PC-9 (cell line): Measurements from ENCODE around the gene DOCK1. TPM values are rescaled to one million over a fixed set of nuclear protein-coding genes. Genes with fewer than 3 reads are reported as not detected.

ENCODE experiments used
- BruUV-seq: library from RNA; stranded (reverse); fragments of 400-500 nt; replicated peaks from 2 replicates; lab custom pipeline; 2021; lab: Mats Ljungman, UMichigan
- CTCF ChIA-PET: fragments of 300-600 bp; sonication (Branson Sonifier 250); formaldehyde crosslinking; loops from one replicate; lab custom pipeline; 2022; ENCODE audit warnings: antibody characterized with exemption; lab: Charles Lee
- POLR2A ChIA-PET: fragments of 300-600 bp; sonication (Branson Sonifier 250); formaldehyde crosslinking; loops from one replicate; lab custom pipeline; 2022; ENCODE audit warnings: antibody characterized with exemption; ENCODE audit not compliant: unreplicated experiment; lab: Charles Lee
- DNase-seq, 2 experiments: peaks; one replicate each; pipeline versions ENCODE4 v3.0.0 to v3.0.0-alpha.2; 2015 to 2022; ENCODE audit warnings: mixed read lengths in 1 of 2
- H2AFZ ChIP-seq: fragments of 200-600 bp; sonication (generic); 2 replicates; pipeline ENCODE4 v1.8.1; 2017; ENCODE audit warnings: antibody characterized with exemption
- H3F3A ChIP-seq: fragments of 200-600 bp; sonication (generic); 2 replicates; pipeline ENCODE4 v1.8.1; 2017; ENCODE audit warnings: antibody characterized with exemption, mild to moderate bottlenecking, low read depth; ENCODE audit not compliant: insufficient read depth
- H3K27ac ChIP-seq: fragments of 200-600 bp; sonication (generic); 2 replicates; pipeline ENCODE4 v1.6.1; 2016; ENCODE audit warnings: mixed run types
- H3K27me3 ChIP-seq: fragments of 200-600 bp; sonication (generic); 2 replicates; pipeline ENCODE4 v1.6.1; 2016; ENCODE audit warnings: low read depth, mixed run types; ENCODE audit not compliant: insufficient read depth
- H3K36me3 ChIP-seq: fragments of 200-600 bp; sonication (generic); 2 replicates; pipeline ENCODE4 v1.6.1; 2016; ENCODE audit warnings: low read depth, mixed run types
- H3K4me1 ChIP-seq: fragments of 200-600 bp; sonication (generic); replicated peaks from 2 replicates; pipeline ENCODE4 v1.6.1; 2016; ENCODE audit warnings: mixed run types; ENCODE audit not compliant: insufficient read depth
- H3K4me2 ChIP-seq: fragments of 200-600 bp; sonication (generic); 2 replicates; pipeline ENCODE4 v1.6.1; 2017; ENCODE audit warnings: mixed run types
- H3K4me3 ChIP-seq: fragments of 200-600 bp; sonication (generic); 2 replicates; pipeline ENCODE4 v1.6.1; 2016; ENCODE audit warnings: mixed run types
- H3K79me2 ChIP-seq: fragments of 200-600 bp; sonication (generic); 2 replicates; pipeline ENCODE4 v1.6.1; 2017; ENCODE audit warnings: low read depth, mixed run types
- H3K9me2 ChIP-seq: fragments of 200-600 bp; sonication (generic); 2 replicates; pipeline ENCODE4 v1.8.1; 2017; ENCODE audit warnings: mild to moderate bottlenecking; ENCODE audit not compliant: insufficient read depth
- H3K9me3 ChIP-seq: fragments of 200-600 bp; sonication (generic); 2 replicates; pipeline ENCODE4 v1.8.1; 2016; ENCODE audit warnings: low read depth; ENCODE audit not compliant: insufficient read depth
- H4K20me1 ChIP-seq: fragments of 200-600 bp; sonication (generic); 2 replicates; pipeline ENCODE4 v1.8.1; 2017; ENCODE audit not compliant: insufficient read depth
- CTCF ChIP-seq: fragments of 200-600 bp; sonication (generic); conservative IDR thresholded peaks from 2 replicates; pipeline ENCODE4 v1.6.1; 2017; ENCODE audit warnings: mixed run types, antibody characterized with exemption, mild to moderate bottlenecking, moderate library complexity
- EZH2 ChIP-seq: fragments of 200-600 bp; sonication (generic); IDR thresholded peaks from 2 replicates; pipeline ENCODE4 v1.8.0; 2017; ENCODE audit warnings: antibody characterized with exemption, low read depth
- intact Hi-C: fragments of 100-400 bp; cut with micrococcal nuclease; formaldehyde crosslinking; loops from one replicate; pipeline ENCODE4 v1.10.0; 2022; ENCODE audit not compliant: unreplicated experiment
- total RNA-seq: library from RNA; stranded (reverse); gene quantifications from 2 replicates; pipeline ENCODE4 v1.2.3, GENCODE V29; 2021

Gene DOCK1
- total RNA-seq, 1 experiment from 2014 or later = 24.8 TPM

DNA sequence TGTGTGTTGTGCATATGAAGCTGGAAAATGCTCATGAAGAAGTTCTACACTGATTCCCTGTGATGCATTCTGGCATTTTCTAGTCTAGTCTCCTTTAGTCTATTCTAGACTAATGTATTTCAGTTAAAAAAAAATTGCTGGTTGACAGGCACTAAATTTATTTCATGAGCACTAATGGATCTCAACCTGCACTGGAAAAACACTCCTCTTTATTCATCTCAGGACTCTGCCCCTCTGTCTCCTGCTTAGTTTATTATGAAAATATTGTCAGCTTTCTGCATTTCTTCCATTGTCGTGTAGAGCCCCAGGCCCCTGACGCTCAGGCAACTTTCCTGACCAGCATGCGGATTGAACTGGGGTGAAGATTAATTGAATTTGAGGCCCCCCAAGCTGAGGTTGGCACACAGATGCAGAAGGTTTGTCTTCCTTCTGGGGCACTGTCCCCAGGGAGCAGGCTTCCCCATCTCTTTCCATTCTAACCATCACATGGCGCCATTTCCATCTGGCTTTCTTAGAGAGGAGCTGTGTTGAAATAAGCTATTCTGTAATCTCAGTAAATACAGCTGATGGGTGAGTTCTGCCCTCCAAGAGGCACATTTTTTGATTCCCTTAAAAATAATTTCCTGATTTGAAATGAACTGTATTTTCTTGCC, 162.4 kb downstream of the DOCK1 start:
- no peaks in the 10 kb centered on the region for H3K27me3 ChIP-seq
- H3K36me3 ChIP-seq = no peaks in the 10 kb centered on the region
- intact Hi-C loops = no loop called here
- no peaks in the 10 kb centered on the region for H3K79me2 ChIP-seq
- H3F3A ChIP-seq = no peaks in the 10 kb centered on the region
- no peak overlapping the region for H3K27ac ChIP-seq
- TF ChIP-seq CTCF = no peak
- TF ChIP-seq EZH2 = no peak
- BruUV-seq = no TSS peak
- no peaks in the 10 kb centered on the region for H3K9me2 ChIP-seq
- no peak overlapping the region for H3K4me2 ChIP-seq
- ChIA-PET POLR2A (no interaction called here), CTCF (no interaction called here)
- no peaks in the 10 kb centered on the region for H4K20me1 ChIP-seq
- no peak overlapping the region for H3K4me3 ChIP-seq
- no peak overlapping the region for H2AFZ ChIP-seq
- no peaks in the 10 kb centered on the region for H3K9me3 ChIP-seq
- no peak for DNase-seq
- H3K4me1 ChIP-seq = no peaks in the 10 kb centered on the region

GRCh38 chr10:127068485-127068884, 163.3 kb downstream of the DOCK1 start:
- BruUV-seq = no TSS peak
- H3K36me3 ChIP-seq = no peaks in the 10 kb centered on the region
- no peaks in the 10 kb centered on the region for H4K20me1 ChIP-seq
- POLR2A ChIA-PET = no interaction called here
- no peak overlapping the region for H2AFZ ChIP-seq
- no peak overlapping the region for H3K4me3 ChIP-seq
- no peaks in the 10 kb centered on the region for H3K27me3 ChIP-seq
- no peak for DNase-seq
- H3K9me2 ChIP-seq = no peaks in the 10 kb centered on the region
- H3K9me3 ChIP-seq = no peaks in the 10 kb centered on the region
- H3K79me2 ChIP-seq = no peaks in the 10 kb centered on the region
- H3F3A ChIP-seq = no peaks in the 10 kb centered on the region
- CTCF ChIA-PET = no interaction called here
- TF ChIP-seq EZH2 = no peak
- TF ChIP-seq CTCF = no peak
- no peak overlapping the region for H3K4me2 ChIP-seq
- intact Hi-C loops = no loop called here
- no peaks in the 10 kb centered on the region for H3K4me1 ChIP-seq
- no peak overlapping the region for H3K27ac ChIP-seq

- BruUV-seq = no TSS peak
- intact Hi-C loops = no loop called here
- H3K36me3 ChIP-seq = no peaks in the 10 kb centered on the region
- H4K20me1 ChIP-seq = no peaks in the 10 kb centered on the region
- no peaks in the 10 kb centered on the region for H3K27me3 ChIP-seq
- H3K4me1 ChIP-seq = no peaks in the 10 kb centered on the region
- no peak for DNase-seq
- H3K4me2 ChIP-seq = no peak overlapping the region
- no peak for TF ChIP-seq EZH2
- no peak for TF ChIP-seq CTCF
- no peaks in the 10 kb centered on the region for H3K9me2 ChIP-seq
- H3K9me3 ChIP-seq = no peaks in the 10 kb centered on the region
- CTCF ChIA-PET = no interaction called here
- H2AFZ ChIP-seq = no peak overlapping the region
- no peaks in the 10 kb centered on the region for H3F3A ChIP-seq
- no peak overlapping the region for H3K27ac ChIP-seq
- H3K4me3 ChIP-seq = no peak overlapping the region
- no peaks in the 10 kb centered on the region for H3K79me2 ChIP-seq
- POLR2A ChIA-PET = no interaction called here
Observed at GRCh38 chr10:127069436-127069835, 164.2 kb downstream of the DOCK1 start.
